GM18909 (cell line): ENCODE results near the gene GPM6B.

ENCODE experiments used
- ATAC-seq: cut with Tn5 transposase; IDR thresholded peaks from one replicate; pipeline ENCODE4 v1.9.1; 2021; ENCODE audit warnings: mild to moderate bottlenecking; ENCODE audit not compliant: unreplicated experiment, poor library complexity

Gene GPM6B

GRCh38 chrX:13816643-13817627 is at the start of gene GPM6B:
Gene GPM6B, minus strand, starts transcription at chrX:13817093. Its CDS starts 189 bp downstream, at chrX:13816904.
- ATAC-seq: no peak

- ATAC-seq: no peak
Measured at GRCh38 chrX:13864264-13864663, 47.4 kb upstream of the GPM6B start.

- no peak for ATAC-seq
Measured at GRCh38 chrX:13863324-13863723, 46.4 kb upstream of the GPM6B start.

GRCh38 chrX:13859724-13860123 is 42.8 kb upstream of the GPM6B start:
- ATAC-seq: no peak

GRCh38 chrX:13857804-13858203 is 40.9 kb upstream of the GPM6B start:
- ATAC-seq: no peak

GRCh38 chrX:13855689-13856450 is 39.0 kb upstream of the GPM6B start:
- ATAC-seq: peak; percentile 51

GRCh38 chrX:13854003-13854402 is 37.1 kb upstream of the GPM6B start:
- no peak for ATAC-seq

GRCh38 chrX:13852001-13852695 is 35.3 kb upstream of the GPM6B start:
- peak; percentile 78 for ATAC-seq

- ATAC-seq: no peak
Measured at GRCh38 chrX:13845721-13846378, 29.0 kb upstream of the GPM6B start.

- ATAC-seq: no peak
Measured at GRCh38 chrX:13843150-13843721, 26.3 kb upstream of the GPM6B start.

GRCh38 chrX:13840121-13840520 is 23.2 kb upstream of the GPM6B start:
- no peak for ATAC-seq

GRCh38 chrX:13837290-13837745 is 20.4 kb upstream of the GPM6B start:
- no peak for ATAC-seq

GRCh38 chrX:13836575-13836974 is 19.7 kb upstream of the GPM6B start:
- ATAC-seq: no peak

GRCh38 chrX:13835825-13836224 is 18.9 kb upstream of the GPM6B start:
- ATAC-seq: no peak

- ATAC-seq: no peak
Measured at GRCh38 chrX:13834355-13834754, 17.5 kb upstream of the GPM6B start.

- ATAC-seq: no peak
Measured at GRCh38 chrX:13829983-13830382, 13.1 kb upstream of the GPM6B start.

- ATAC-seq: no peak
Measured at GRCh38 chrX:13828392-13828791, 11.5 kb upstream of the GPM6B start.

- ATAC-seq: no peak
Measured at GRCh38 chrX:13827298-13828090, 10.6 kb upstream of the GPM6B start.

GRCh38 chrX:13826770-13827169 is 9.9 kb upstream of the GPM6B start:
- no peak for ATAC-seq
